ENCODE results near the gene SEZ6L2. TPM values are rescaled to one million over a fixed set of nuclear protein-coding genes. Genes with fewer than 3 reads are reported as not detected.

The SEZ6L2 gene
- total RNA-seq, 1 experiment from 2014 or later: 44.7 TPM

DNA sequence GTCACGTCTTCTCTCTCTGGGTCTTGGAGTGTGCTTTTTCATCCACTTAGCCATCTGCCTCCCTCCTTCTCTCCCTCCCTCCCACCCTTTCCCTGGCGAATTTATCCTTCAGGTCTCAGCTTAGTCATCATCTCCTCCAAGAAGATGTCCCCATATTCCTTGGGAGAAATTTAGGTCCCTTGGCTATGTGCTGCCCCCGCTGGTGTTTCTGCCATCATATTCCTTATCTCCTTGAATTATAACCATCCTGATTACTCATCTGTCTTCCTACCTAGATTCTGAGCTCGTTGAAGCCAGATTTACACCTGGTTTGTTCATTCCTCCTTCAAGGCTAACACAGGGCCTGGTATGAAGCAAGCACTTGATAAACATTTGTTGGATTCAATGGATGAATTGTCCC is 5.0 kb downstream of the SEZ6L2 start:
- Mint-ChIP-seq H3K36me3 (ENCODE audit: insufficient read depth in 1 of 3, low read depth in 3 of 3) (peaks cover 9 to 34% (median 23%) of the 10 kb centered on the region in 3 experiments; a peak in 6 of 7 replicates), H3K27ac (no peak overlapping the region), H3K9me3 (no peaks in the 10 kb centered on the region; a peak in 1 of 5 replicates), H3K27me3 (ENCODE audit: low read depth) (no peaks in the 10 kb centered on the region), H3K4me3 (no peak overlapping the region), H3K4me1 (peaks cover 19 to 20% of the 10 kb centered on the region in 2 experiments)
- no peak overlapping the region for H4K91ac ChIP-seq (ENCODE audit: insufficient read length, low read depth, low read length)
- H3T11ph ChIP-seq (ENCODE audit: low read length): no peak overlapping the region
- no peak overlapping the region for H3K9ac ChIP-seq (ENCODE audit: extremely low read depth, insufficient read length, low read length)
- H3K4ac ChIP-seq (ENCODE audit: low read depth, low read length): no peak overlapping the region
- no peak overlapping the region for H2BK15ac ChIP-seq (ENCODE audit: low read depth, low read length)
- TF ChIP-seq, protein P1, sequence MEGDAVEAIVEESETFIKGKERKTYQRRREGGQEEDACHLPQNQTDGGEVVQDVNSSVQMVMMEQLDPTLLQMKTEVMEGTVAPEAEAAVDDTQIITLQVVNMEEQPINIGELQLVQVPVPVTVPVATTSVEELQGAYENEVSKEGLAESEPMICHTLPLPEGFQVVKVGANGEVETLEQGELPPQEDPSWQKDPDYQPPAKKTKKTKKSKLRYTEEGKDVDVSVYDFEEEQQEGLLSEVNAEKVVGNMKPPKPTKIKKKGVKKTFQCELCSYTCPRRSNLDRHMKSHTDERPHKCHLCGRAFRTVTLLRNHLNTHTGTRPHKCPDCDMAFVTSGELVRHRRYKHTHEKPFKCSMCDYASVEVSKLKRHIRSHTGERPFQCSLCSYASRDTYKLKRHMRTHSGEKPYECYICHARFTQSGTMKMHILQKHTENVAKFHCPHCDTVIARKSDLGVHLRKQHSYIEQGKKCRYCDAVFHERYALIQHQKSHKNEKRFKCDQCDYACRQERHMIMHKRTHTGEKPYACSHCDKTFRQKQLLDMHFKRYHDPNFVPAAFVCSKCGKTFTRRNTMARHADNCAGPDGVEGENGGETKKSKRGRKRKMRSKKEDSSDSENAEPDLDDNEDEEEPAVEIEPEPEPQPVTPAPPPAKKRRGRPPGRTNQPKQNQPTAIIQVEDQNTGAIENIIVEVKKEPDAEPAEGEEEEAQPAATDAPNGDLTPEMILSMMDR (conservative IDR thresholded peaks at IDR 0.05): no peak
- H3K4me1 ChIP-seq (ENCODE audit: insufficient read depth, low read length): no peaks in the 10 kb centered on the region; the same call in 1 of the 2 replicates
- no peaks in the 10 kb centered on the region for H3K9me3 ChIP-seq (ENCODE audit: control insufficient read depth, low read depth, low read length)
- H2AK5ac ChIP-seq (ENCODE audit: insufficient read length, low read length): no peak overlapping the region
- H2AFZ ChIP-seq (ENCODE audit: low read length): no peak overlapping the region
- H3K18ac ChIP-seq (ENCODE audit: insufficient read length, low read depth, low read length): no peak overlapping the region
- no peak overlapping the region for H2BK120ac ChIP-seq (ENCODE audit: low read depth, low read length, poor library complexity, severe bottlenecking)
- no peak overlapping the region for H4K8ac ChIP-seq (replicated peaks; ENCODE audit: insufficient read length, low read depth, low read length)
- no peak overlapping the region for H3K4me2 ChIP-seq (ENCODE audit: insufficient read depth, insufficient read length, low read length)
- H4K20me1 ChIP-seq (ENCODE audit: control insufficient read depth, insufficient read depth, insufficient read length): no peaks in the 10 kb centered on the region
- H3K79me1 ChIP-seq (ENCODE audit: insufficient read depth, low read depth, low read length, poor library complexity, severe bottlenecking): no peaks in the 10 kb centered on the region
- no peak overlapping the region for H3K14ac ChIP-seq (ENCODE audit: insufficient read depth, low read length)
- no peak overlapping the region for H3K56ac ChIP-seq (ENCODE audit: insufficient read length, low read depth, low read length)
- H3K27me3 ChIP-seq (ENCODE audit: insufficient read depth, low read length): no peaks in the 10 kb centered on the region
- no peak overlapping the region for H2BK5ac ChIP-seq (ENCODE audit: insufficient read length, low read length)
- no peak overlapping the region for H3K27ac ChIP-seq (ENCODE audit: insufficient read length, low read depth, low read length)
- DNase-seq: no peak
- no peak overlapping the region for H2BK20ac ChIP-seq (ENCODE audit: low read depth, low read length, poor library complexity, severe bottlenecking)
- H4K5ac ChIP-seq (ENCODE audit: insufficient read length, low read depth, low read length): no peak overlapping the region
- H3K23me2 ChIP-seq (ENCODE audit: insufficient read length, low read depth, low read length, poor library complexity, severe bottlenecking): peaks cover 9% of the 10 kb centered on the region
- no CpG with 5 or more reads among the region's 4 CpGs for WGBS (ENCODE audit: extremely low coverage, insufficient read length, low lambda C conversion rate)
- H3K23ac ChIP-seq (ENCODE audit: insufficient read length, low read depth, low read length): no peak overlapping the region
- H2BK12ac ChIP-seq (ENCODE audit: insufficient read length, low read depth, low read length): no peak overlapping the region
- no peaks in the 10 kb centered on the region for H3K79me2 ChIP-seq (ENCODE audit: insufficient read depth, low read length)

Measured in H9 (cell line).